SIG-M5 treated with dmso at 0.1 percent for 504 hours (cell line): ENCODE data around the gene AAMDC.
A peak's percentile ranks its signal among the peaks of the same experiment; 100 is the strongest.

Experiments used
- DNase-seq: peaks from one replicate; lab custom pipeline; 2025; ENCODE audit not compliant: unreplicated experiment; lab: John Stamatoyannopoulos, UW

Gene AAMDC

GRCh38 chr11:77820565-77821348, at the start of gene AAMDC, which contains the start of gene RSF1:
Gene AAMDC, plus strand, starts transcription at chr11:77821144. Its CDS starts 21,353 bp downstream, at chr11:77842497.
Gene RSF1, minus strand, starts transcription at chr11:77820722. Its CDS starts 8 bp downstream, at chr11:77820714.
- peak; percentile 97 for DNase-seq

- DNase-seq = no peak
These were observed 45.0 kb upstream of the AAMDC start for GRCh38 chr11:77775936-77776335.

GRCh38 chr11:77776455-77776854, 44.5 kb upstream of the AAMDC start:
- DNase-seq = no peak

- no peak for DNase-seq
These were observed 42.8 kb upstream of the AAMDC start for GRCh38 chr11:77778118-77778517.

GRCh38 chr11:77778549-77778948, 42.4 kb upstream of the AAMDC start:
- DNase-seq = no peak

- DNase-seq = no peak
These were observed 41.0 kb upstream of the AAMDC start for GRCh38 chr11:77779935-77780334.

GRCh38 chr11:77783025-77783424, 37.9 kb upstream of the AAMDC start:
- peak; percentile 55 for DNase-seq

GRCh38 chr11:77784572-77784971, 36.4 kb upstream of the AAMDC start:
- no peak for DNase-seq

- no peak for DNase-seq
These were observed 31.7 kb upstream of the AAMDC start for GRCh38 chr11:77789061-77789730.

GRCh38 chr11:77789731-77790476, 31.0 kb upstream of the AAMDC start:
- no peak for DNase-seq

- no peak for DNase-seq
These were observed 29.6 kb upstream of the AAMDC start for GRCh38 chr11:77791301-77791700.

GRCh38 chr11:77793972-77794371, 27.0 kb upstream of the AAMDC start:
- no peak for DNase-seq

- DNase-seq = peak; percentile 11
These were observed 21.6 kb upstream of the AAMDC start for GRCh38 chr11:77799338-77799737.

GRCh38 chr11:77800449-77800848, 20.5 kb upstream of the AAMDC start:
- no peak for DNase-seq

- no peak for DNase-seq
These were observed 19.5 kb upstream of the AAMDC start for GRCh38 chr11:77801477-77801876.

GRCh38 chr11:77806415-77806814, 14.5 kb upstream of the AAMDC start:
- DNase-seq = no peak

- DNase-seq = no peak
These were observed 14.0 kb upstream of the AAMDC start for GRCh38 chr11:77806993-77807392.

- DNase-seq = no peak
These were observed 7.7 kb upstream of the AAMDC start for GRCh38 chr11:77813256-77813655.

- DNase-seq = no peak
These were observed 6.1 kb upstream of the AAMDC start for GRCh38 chr11:77814848-77815247.

GRCh38 chr11:77815459-77815858, 5.5 kb upstream of the AAMDC start:
- no peak for DNase-seq

GRCh38 chr11:77819411-77819920, 1.5 kb upstream of the AAMDC start:
- DNase-seq = peak; percentile 91
